DOHH2 (cell line): Measurements from ENCODE around the gene NEMP1.

Experiments
- EZH2phosphoT487 ChIP-seq: fragments of 200-600 bp; sonication (generic); IDR thresholded peaks from 2 replicates; pipeline ENCODE4 v1.6.1; 2017; ENCODE audit warnings: borderline replicate concordance, mild to moderate bottlenecking, antibody characterized with exemption, low read length, moderate library complexity, mixed read lengths
- TF ChIP-seq, protein P1 (sequence below): fragments of 200-600 bp; sonication (generic); IDR thresholded peaks from one replicate; pipeline ENCODE4 v1.5.1; 2014; ENCODE audit warnings: antibody characterized with exemption, mild to moderate bottlenecking, low read depth, low read length; ENCODE audit not compliant: poor library complexity, severe bottlenecking

- TF ChIP-seq, protein P1, sequence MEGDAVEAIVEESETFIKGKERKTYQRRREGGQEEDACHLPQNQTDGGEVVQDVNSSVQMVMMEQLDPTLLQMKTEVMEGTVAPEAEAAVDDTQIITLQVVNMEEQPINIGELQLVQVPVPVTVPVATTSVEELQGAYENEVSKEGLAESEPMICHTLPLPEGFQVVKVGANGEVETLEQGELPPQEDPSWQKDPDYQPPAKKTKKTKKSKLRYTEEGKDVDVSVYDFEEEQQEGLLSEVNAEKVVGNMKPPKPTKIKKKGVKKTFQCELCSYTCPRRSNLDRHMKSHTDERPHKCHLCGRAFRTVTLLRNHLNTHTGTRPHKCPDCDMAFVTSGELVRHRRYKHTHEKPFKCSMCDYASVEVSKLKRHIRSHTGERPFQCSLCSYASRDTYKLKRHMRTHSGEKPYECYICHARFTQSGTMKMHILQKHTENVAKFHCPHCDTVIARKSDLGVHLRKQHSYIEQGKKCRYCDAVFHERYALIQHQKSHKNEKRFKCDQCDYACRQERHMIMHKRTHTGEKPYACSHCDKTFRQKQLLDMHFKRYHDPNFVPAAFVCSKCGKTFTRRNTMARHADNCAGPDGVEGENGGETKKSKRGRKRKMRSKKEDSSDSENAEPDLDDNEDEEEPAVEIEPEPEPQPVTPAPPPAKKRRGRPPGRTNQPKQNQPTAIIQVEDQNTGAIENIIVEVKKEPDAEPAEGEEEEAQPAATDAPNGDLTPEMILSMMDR: no peak
- TF ChIP-seq EZH2phosphoT487: no peak
These were observed 68.5 kb downstream of the NEMP1 start for GRCh38 chr12:57009949-57010626.
